Skeletal muscle tissue (tissue), 4 donors: Measurements from ENCODE around the gene SKA3. TPM values are rescaled to one million over a fixed set of nuclear protein-coding genes. Genes with fewer than 3 reads are reported as not detected.

Experiments
- H3K27ac ChIP-seq: one replicate; pipeline ENCODE4 v1.7.0; 2013; ENCODE audit warnings: mild to moderate bottlenecking, low read depth, low read length, inconsistent platforms
- H3K27me3 ChIP-seq, 3 donors: one replicate each; pipeline ENCODE4 v1.7.0; 2013; ENCODE audit warnings: low read length in 3 of 3; ENCODE audit not compliant: control insufficient read depth in 3 of 3, insufficient read depth in 3 of 3
- H3K36me3 ChIP-seq, 3 donors: one replicate each; pipeline ENCODE4 v1.7.0; 2013; ENCODE audit warnings: low read length in 3 of 3; ENCODE audit not compliant: control insufficient read depth in 3 of 3, insufficient read depth in 3 of 3
- H3K4me1 ChIP-seq, 3 donors: one replicate each; pipeline ENCODE4 v1.7.0; 2013; ENCODE audit warnings: low read length in 3 of 3, mild to moderate bottlenecking in 3 of 3; ENCODE audit not compliant: control insufficient read depth in 3 of 3, insufficient read depth in 3 of 3
- H3K4me3 ChIP-seq, 3 donors: one replicate each; pipeline ENCODE4 v1.7.0; 2013; ENCODE audit warnings: low read length in 3 of 3
- H3K9ac ChIP-seq, 3 donors: one replicate each; pipeline ENCODE4 v1.7.0; 2013; ENCODE audit warnings: low read length in 3 of 3, mild to moderate bottlenecking in 3 of 3, moderate library complexity in 2 of 3, low read depth in 1 of 3
- H3K9me3 ChIP-seq, 3 donors: one replicate each; pipeline ENCODE4 v1.7.0; 2013; ENCODE audit warnings: low read length in 3 of 3; ENCODE audit not compliant: control insufficient read depth in 3 of 3
- total RNA-seq: library from RNA; depleted of rRNA; stranded (reverse); fragments of >200 nt; gene quantifications from one replicate; pipeline ENCODE4 v1.2.3, GENCODE V29; 2014
- donor health status: Osteomylitis.

The SKA3 gene
- total RNA-seq, 1 donor from 2014 or later: 7.8 TPM

DNA sequence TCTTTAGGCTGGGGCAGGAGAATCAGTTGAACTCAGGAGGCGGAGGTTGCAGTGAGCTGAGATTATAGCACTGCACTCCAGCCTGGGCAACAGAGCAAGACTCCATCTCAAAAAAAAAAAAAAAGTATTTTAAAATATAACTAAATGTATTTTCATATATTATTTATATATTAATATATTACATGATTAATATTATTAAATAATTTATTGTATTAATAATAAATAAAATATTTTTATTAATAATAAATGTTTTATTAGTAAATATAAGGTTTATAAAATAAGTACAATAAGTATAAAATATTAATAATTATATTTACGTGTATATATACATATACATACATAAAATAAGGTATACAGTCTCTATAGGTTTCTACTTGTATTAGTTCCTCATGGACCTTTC lies 56.8 kb downstream of the SKA3 start:
- Histone ChIP-seq H3K27me3 (no peaks in the 10 kb centered on the region), H3K36me3 (no peaks in the 10 kb centered on the region), H3K27ac (no peak overlapping the region), H3K9ac (no peak overlapping the region), H3K4me3 (no peak overlapping the region), H3K4me1 (no peaks in the 10 kb centered on the region), H3K9me3 (peaks cover 0 to 4% (median 2%) of the 10 kb centered on the region in 3 donors)

GRCh38 chr13:21118180-21118579 lies 58.2 kb downstream of the SKA3 start:
- Histone ChIP-seq H3K36me3 (no peaks in the 10 kb centered on the region), H3K4me3 (no peak overlapping the region), H3K9me3 (peaks cover 0 to 4% (median 2%) of the 10 kb centered on the region in 3 donors), H3K9ac (no peak overlapping the region), H3K4me1 (no peaks in the 10 kb centered on the region), H3K27me3 (no peaks in the 10 kb centered on the region), H3K27ac (no peak overlapping the region)

GRCh38 chr13:21117104-21117809 lies 59.1 kb downstream of the SKA3 start:
- Histone ChIP-seq H3K4me1 (no peaks in the 10 kb centered on the region), H3K27me3 (no peaks in the 10 kb centered on the region), H3K4me3 (no peak overlapping the region), H3K27ac (no peak overlapping the region), H3K9me3 (peaks cover 0 to 4% (median 2%) of the 10 kb centered on the region in 3 donors), H3K36me3 (no peaks in the 10 kb centered on the region), H3K9ac (no peak overlapping the region)

GRCh38 chr13:21116141-21116540 lies 60.2 kb downstream of the SKA3 start:
- no peaks in the 10 kb centered on the region for H3K27me3 ChIP-seq
- H3K4me3 ChIP-seq: no peak overlapping the region
- H3K9me3 ChIP-seq: peaks cover 0 to 4% (median 2%) of the 10 kb centered on the region in 3 donors
- no peaks in the 10 kb centered on the region for H3K36me3 ChIP-seq
- no peaks in the 10 kb centered on the region for H3K4me1 ChIP-seq
- H3K9ac ChIP-seq: no peak overlapping the region
- no peak overlapping the region for H3K27ac ChIP-seq

- no peaks in the 10 kb centered on the region for H3K27me3 ChIP-seq
- no peak overlapping the region for H3K4me3 ChIP-seq
- H3K27ac ChIP-seq: no peak overlapping the region
- no peaks in the 10 kb centered on the region for H3K4me1 ChIP-seq
- H3K9ac ChIP-seq: no peak overlapping the region
- H3K9me3 ChIP-seq: peaks cover 0 to 4% (median 2%) of the 10 kb centered on the region in 3 donors
- no peaks in the 10 kb centered on the region for H3K36me3 ChIP-seq
Measured at GRCh38 chr13:21115231-21115630, 61.1 kb downstream of the SKA3 start.

GRCh38 chr13:21111546-21111945 lies 64.8 kb downstream of the SKA3 start:
- H3K27ac ChIP-seq: no peak overlapping the region
- no peaks in the 10 kb centered on the region for H3K36me3 ChIP-seq
- no peak overlapping the region for H3K9ac ChIP-seq
- no peaks in the 10 kb centered on the region for H3K27me3 ChIP-seq
- no peak overlapping the region for H3K4me3 ChIP-seq
- H3K4me1 ChIP-seq: no peaks in the 10 kb centered on the region
- peaks cover 0 to under 1% (median 0%) of the 10 kb centered on the region in 3 donors for H3K9me3 ChIP-seq

DNA sequence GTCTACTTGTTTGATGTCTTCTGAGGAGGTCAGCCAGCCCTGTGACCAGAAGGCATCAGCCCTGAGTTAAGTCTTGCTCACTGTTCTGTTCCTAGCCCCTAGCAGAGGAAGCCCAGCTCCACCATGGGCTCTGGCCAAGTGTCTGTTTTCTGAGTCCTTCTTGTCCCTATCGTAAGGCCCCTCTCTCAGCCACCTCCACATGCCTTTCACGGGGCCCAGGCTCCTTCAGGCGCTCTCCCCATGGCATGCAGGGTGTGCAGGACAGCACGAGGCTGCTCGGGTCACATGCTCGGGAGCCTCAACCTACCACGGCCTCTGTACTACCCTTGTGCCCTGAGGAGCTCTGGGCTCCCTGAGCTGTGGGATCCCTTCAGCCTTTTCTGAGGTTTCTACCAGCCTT lies 67.2 kb downstream of the SKA3 start:
- H3K27me3 ChIP-seq: no peaks in the 10 kb centered on the region
- no peak overlapping the region for H3K27ac ChIP-seq
- H3K4me3 ChIP-seq: no peak overlapping the region
- no peaks in the 10 kb centered on the region for H3K36me3 ChIP-seq
- no peak overlapping the region for H3K9ac ChIP-seq
- no peaks in the 10 kb centered on the region for H3K4me1 ChIP-seq
- no peaks in the 10 kb centered on the region for H3K9me3 ChIP-seq

- Histone ChIP-seq H3K4me3 (no peak overlapping the region), H3K4me1 (no peaks in the 10 kb centered on the region), H3K36me3 (no peaks in the 10 kb centered on the region), H3K9ac (no peak overlapping the region), H3K27ac (no peak overlapping the region), H3K27me3 (no peaks in the 10 kb centered on the region), H3K9me3 (no peaks in the 10 kb centered on the region)
Measured at GRCh38 chr13:21106089-21106488, 70.3 kb downstream of the SKA3 start.

GRCh38 chr13:21104199-21105019 lies 71.9 kb downstream of the SKA3 start:
- Histone ChIP-seq H3K27ac (no peak overlapping the region), H3K27me3 (no peaks in the 10 kb centered on the region), H3K36me3 (no peaks in the 10 kb centered on the region), H3K9me3 (no peaks in the 10 kb centered on the region), H3K4me1 (no peaks in the 10 kb centered on the region), H3K9ac (no peak overlapping the region), H3K4me3 (no peak overlapping the region)
